ENCODE data around the gene RTL5. TPM values are rescaled to one million over a fixed set of nuclear protein-coding genes. Genes with fewer than 3 reads are reported as not detected.

Gene RTL5
- polyA plus RNA-seq, 3 donors: 22.1 to 23.7 (median 23.0) TPM

DNA sequence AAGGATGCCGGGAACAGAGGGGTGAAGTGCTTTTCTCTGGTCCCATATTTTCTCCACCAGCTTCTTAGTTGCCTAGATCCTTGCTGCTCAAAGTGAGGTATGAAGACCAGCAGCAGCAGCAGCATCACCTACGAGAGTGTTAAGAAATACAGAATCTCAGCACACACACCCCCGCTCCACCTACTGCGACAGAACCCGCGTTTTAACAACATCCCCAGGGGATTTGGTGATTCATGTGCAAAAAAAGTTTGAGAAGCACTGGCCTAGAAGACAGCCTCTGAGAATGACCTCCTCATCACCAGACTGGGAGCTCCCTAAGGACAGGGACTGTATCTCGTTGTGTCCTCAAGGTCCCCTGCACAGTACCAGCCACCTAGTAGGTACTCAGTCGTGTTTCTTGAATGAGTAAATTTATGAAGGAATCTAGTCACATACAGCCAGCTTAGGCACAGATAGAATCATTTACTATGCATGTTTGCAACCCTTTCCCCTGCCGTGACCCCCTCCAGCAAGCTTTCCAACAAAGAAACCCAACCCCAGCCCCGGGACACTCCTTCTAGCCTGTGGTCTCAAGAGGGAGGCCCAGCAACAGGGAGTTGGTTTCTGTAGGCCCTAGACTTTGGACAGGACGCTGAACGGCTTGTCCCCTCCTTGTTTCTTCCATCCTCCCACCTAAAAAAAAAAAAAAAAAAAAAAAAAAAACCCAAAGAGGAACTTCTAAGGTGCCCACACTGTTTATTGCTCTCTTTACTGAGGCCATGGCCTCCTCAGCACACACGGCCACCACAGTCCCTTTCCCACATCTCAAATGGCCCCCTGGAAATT is 21.5 kb downstream of the RTL5 start:
- DNase-seq (ENCODE audit: low read depth in 3 of 3, low spot score in 2 of 3): no peak

DNA sequence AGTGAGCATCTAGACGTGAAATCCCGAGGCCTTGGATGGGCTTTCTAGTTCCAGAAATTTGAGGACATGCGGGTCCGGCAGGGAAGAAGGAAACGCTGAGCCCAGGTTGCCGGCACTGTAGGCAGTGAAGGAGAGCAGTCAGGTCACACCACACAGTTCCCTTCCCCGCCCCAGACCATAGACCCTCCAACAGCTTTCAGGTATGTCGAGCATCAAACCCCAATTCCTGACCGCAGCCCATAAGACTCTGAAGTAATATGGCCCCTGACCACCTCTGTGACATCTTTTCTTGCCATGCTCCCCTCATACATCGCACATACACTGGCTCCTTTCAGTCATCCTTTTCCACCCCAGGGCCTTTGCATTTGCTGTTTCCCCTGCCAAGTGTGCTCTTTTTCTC is 23.0 kb downstream of the RTL5 start:
- no peak for DNase-seq (ENCODE audit: low read depth in 3 of 3, low spot score in 2 of 3)

DNA sequence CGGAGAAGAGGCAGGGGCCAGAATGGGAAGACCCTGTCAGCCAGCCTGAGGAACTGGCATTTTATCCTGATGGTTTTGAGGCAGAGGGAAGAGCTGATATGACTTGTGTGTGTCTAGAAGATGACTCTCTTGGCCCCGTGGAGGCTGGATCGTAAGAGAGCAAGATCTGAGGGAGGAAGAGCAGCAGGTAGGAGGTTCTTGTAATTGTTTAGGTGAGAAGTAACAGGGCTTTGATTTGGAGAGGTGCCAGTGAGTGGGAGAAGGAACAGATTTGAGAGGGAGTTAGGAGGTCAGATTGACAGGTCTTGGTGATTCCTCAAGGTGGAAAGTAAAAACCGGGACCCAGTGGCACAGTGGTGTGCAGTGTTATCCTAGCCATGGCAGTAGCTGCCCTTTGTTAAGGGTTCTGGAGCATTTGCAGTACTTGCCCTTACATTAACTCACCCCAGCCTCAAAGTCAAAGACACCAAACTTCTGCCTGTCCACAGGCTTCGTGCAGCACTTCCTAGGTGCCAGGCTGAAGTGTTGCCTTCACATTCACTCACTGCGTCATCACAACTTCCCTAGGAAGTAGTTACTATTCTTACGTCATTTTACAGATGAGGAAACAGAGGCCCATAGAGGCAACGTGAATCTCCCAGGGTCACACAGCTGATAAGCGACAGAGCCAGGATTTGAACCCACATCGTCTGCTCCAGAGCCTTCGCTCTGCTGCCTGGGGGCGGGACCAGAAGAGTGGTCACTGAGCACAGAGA is 23.7 kb downstream of the RTL5 start:
- no peak for DNase-seq (ENCODE audit: low read depth in 3 of 3, low spot score in 2 of 3)

DNA sequence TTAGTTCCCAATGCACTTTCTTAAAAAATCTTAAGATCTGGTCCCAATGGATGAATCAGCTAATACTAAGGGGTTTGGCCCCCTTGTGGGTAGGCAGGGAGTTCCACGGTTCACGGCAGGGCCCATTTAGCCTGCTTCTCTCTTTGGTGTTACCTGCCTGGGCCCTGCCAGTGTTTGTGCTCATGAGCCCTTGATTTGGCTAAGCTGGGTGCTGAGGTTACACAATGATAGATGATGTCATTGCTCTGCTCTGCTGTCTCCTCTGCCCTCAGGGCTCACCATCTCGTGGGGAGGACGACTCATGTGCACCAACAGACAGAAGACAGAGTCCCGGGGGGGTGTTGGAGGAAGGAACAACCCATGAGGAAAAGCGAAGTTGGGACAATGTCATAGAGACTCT is 24.4 kb downstream of the RTL5 start:
- DNase-seq (ENCODE audit: low read depth in 3 of 3, low spot score in 2 of 3): no peak

DNA sequence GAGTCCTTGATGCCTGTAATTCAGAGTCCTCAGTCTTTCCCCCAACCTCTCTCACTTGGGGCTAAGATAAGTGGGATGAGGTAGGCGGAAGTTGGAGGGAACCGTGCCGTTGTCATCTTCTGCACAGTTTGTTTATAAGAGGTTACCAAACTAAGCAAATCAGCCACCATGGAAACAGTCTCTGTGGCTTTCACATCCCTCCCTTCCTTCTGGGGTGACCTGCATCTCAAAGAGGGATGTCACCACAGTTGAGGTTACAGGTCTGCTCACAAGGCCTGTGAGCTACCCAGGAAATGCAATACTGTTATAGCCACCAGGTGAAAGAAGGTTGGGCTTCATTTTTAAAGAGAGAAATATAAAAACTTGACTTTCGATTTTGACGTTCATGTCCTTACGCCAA is 26.3 kb downstream of the RTL5 start:
- DNase-seq (ENCODE audit: low read depth in 3 of 3, low spot score in 2 of 3): no peak

DNA sequence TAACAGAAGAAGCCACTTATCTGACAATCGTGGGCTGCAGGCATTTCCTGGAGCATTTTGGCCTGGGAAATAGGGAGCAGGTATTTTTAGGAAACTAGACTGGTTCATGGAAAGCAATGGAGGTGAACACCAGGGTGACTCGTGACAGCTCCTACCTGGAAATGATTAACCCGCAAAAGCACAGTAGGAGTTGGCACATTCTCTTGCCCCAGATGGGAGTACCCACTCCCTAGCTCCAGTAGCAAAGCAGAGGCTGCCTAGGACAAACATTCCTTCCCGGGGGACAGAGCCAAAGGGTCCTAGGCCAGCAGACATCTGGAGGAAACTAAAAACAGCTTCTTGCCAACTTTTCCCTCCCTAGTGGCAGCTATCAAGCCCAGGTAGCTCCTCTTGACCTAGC is 29.0 kb downstream of the RTL5 start:
- no peak for DNase-seq (ENCODE audit: low read depth in 3 of 3, low spot score in 2 of 3)

- no peak for DNase-seq (ENCODE audit: low read depth in 3 of 3, low spot score in 2 of 3)
Observed at GRCh38 chrX:72102126-72102525, 29.6 kb downstream of the RTL5 start.

- DNase-seq (ENCODE audit: low read depth in 3 of 3, low spot score in 2 of 3): no peak
Observed at GRCh38 chrX:72101597-72102037, 30.1 kb downstream of the RTL5 start.

DNA sequence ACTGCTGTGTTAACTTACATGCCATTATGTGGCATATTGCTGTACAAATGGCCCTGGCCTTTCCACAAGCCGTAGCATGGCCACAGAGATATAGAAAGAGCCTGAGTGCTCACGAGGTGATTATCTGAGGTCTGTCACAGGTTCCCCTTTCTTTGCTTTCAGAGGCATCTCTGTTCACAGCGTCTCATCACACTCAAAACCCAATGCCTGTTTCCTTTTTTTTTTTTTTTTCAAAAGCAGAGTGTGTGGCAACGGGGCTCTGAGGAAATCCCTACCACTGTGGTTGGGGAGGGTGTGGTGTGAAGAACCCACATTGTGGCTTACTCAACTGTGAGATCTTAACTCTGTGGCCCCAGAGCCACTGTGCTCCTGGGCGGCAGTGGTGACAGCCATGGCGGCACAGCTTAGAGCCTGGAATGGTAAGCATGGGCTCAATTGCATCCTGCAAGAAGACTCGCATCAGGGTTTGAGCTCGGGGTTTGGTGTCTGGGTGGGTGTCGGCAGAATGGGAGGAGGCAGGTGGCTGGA is 30.8 kb downstream of the RTL5 start:
- DNase-seq (ENCODE audit: low read depth in 3 of 3, low spot score in 2 of 3): no peak

DNA sequence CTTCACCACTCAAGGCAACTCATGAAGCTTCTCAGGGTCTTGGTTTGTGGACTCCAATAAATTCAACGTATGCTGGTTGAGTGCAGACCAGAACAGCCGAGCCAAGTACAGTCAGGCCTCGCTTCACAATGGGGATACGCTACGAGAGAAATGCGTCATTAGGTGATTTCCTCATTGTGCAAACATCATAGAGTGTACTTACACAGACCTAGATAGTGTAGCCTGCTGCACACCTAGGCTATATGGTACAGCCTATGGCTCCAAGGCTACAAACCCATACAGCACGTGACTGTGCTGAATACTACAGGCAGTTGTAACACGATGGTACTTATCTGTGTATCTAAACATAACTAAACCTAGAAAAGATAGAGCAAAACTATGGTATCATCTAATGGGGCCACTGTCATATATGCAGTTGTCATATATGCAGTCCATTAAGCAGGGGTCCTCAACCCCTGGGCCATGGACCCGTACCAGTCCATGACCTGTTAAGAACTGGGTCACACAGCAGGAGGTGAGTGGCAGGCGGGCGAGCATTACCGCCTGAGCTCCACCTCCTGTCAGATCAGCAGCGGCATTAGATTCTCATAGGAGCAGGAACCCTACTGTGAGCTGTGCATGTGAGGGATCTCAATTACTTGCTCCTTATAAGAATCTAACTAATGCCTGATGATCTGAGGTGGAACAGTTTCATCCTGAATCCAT is 31.5 kb downstream of the RTL5 start:
- DNase-seq (ENCODE audit: low read depth in 3 of 3, low spot score in 2 of 3): no peak

DNA sequence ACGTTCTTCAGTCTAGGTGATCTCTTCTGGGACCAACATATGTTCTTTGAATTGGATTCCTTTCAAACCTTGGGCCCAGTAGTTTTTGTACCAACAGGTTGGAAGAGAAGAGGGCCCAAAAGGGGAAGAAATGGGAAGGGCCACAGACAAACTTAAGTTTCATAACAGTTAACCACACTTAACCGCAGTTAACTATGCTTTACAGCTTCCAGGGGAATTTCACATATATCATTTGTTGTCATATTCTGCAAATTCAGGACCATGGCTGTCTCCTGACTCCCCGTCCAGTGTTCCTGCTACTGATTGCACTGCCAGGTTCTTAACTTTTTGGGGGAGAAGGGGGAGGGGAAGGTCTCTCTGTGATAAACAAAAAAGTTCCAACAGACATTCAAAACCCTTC is 34.6 kb downstream of the RTL5 start:
- DNase-seq (ENCODE audit: low read depth in 3 of 3, low spot score in 2 of 3): no peak

DNA sequence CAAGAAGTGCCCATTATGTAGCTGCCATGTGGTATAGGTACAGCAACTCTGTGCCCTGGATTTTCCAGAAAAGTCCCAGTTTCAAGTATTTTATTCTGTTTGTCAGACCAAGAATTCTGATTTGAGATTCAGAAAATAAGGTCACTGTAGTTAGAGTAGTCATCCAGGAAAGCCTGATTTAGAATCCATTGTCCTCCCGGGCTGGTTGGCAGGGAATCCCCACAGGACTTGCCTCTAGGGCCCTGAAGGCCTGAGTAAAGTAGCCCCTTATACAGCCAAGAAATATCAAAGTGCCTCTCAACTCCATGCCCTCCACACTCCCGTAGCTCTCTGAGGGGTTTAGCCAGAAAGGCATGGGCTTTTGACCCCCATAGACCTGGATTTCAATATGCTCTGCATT is 36.3 kb downstream of the RTL5 start:
- DNase-seq (ENCODE audit: low read depth in 3 of 3, low spot score in 2 of 3): no peak

DNA sequence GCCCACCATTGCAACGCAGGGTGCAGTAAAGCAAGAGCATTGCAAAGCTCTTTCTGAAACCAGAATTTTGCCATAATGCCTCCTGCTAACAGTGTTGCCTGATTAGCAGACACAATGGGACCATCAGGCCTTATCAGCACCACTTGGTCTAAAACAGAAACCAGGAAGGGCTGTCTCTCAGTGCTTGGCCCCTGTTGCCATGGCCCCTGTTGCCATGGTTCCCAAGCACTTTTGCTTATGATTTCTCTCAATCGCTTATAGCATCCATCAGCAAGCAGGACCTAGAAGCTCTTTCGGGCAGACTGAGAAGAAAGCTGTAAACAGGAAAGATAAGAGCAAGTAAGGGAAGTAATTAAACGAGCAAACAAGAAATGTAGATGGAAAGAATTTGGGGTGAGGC is 36.8 kb downstream of the RTL5 start:
- no peak for DNase-seq (ENCODE audit: low read depth in 3 of 3, low spot score in 2 of 3)

DNA sequence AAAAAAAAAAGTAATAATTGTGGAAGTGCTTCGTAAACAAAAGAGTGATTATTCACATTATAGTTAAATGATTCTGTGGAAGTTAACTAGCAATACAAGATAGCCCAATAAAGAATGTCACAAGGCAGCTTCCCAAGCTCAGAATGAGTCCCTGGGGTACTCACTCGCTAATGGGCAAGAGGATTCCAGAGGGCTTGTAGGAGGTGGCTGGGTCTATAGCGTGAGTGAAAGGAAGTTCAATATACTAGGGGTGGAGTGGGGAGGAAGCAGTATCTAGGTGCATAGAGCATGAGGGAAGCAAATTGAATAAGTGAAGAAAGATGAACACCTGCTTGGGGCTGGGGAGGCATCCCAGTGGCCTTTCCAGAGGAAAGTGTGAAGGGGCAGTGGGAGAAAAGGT is 42.5 kb downstream of the RTL5 start:
- no peak for DNase-seq (ENCODE audit: low read depth in 3 of 3, low spot score in 2 of 3)

DNA sequence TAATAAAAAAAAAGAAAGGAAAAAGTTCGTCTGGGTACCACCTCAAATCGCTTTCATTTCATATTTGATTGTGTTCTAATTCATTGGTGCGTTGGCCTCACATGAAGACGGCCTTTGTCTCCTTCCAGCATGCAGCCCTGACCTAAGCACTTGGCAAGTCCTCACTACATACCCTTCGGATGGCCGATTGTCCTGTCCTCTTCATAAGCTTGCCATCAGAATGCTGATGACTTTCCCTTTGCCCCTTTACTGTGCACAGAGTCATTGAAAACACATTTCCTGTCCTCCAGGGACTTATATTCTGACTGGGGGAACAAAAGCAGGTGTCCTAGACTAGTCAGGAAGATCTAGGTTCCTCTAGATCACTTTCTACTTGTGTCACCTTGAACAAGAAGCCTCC is 43.0 kb downstream of the RTL5 start:
- DNase-seq (ENCODE audit: low read depth in 3 of 3, low spot score in 2 of 3): no peak

- DNase-seq (ENCODE audit: low read depth in 3 of 3, low spot score in 2 of 3): no peak
Observed at GRCh38 chrX:72086995-72087394, 44.7 kb downstream of the RTL5 start.

DNA sequence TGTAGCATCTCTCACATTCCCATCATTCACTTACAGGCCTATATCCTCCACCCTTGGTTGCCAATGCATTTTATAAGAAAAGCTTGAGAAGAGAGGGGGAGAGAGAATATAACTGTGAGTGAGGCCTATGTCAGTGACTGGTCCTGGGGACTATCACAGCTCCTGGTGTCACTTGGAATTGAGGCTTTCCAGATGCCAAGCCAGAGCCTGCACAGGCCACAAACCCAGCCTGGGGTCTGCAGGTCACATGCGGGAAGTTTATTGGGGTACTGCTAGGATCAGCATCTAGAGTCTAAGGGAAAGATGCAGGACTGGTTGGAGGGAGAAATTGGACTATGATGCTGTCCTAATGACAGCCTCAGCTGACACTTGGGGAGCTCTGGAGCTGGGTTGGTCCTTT is 47.6 kb downstream of the RTL5 start:
- no peak for DNase-seq (ENCODE audit: low read depth in 3 of 3, low spot score in 2 of 3)

GRCh38 chrX:72083291-72083690 is 48.4 kb downstream of the RTL5 start:
- no peak for DNase-seq (ENCODE audit: low read depth in 3 of 3, low spot score in 2 of 3)

GRCh38 chrX:72081605-72082320 is 50.0 kb downstream of the RTL5 start:
- DNase-seq (ENCODE audit: low read depth in 3 of 3, low spot score in 2 of 3): no peak

- no peak for DNase-seq (ENCODE audit: low read depth in 3 of 3, low spot score in 2 of 3)
Observed at GRCh38 chrX:72080800-72081199, 50.9 kb downstream of the RTL5 start.

DNA sequence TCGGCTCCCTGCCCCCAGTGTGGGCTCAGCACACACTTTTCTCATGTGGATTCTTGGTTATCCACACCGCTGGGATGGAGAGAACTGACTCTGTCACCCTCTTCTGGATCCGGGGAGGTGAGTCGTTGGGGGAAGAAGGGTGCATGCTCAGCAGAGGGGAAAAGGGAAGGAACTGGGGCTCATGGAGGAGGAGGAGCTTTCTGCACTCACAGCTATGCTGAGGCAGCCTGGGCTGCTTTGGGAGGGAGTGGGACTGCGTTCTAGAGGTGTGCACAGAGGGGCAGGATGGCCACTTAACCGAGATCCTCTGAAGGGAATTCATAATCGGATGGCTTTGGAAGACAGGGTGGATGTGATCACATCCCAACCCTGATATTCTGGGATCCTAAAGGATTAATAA is 51.6 kb downstream of the RTL5 start:
- no peak for DNase-seq (ENCODE audit: low read depth in 3 of 3, low spot score in 2 of 3)
